ENCODE measurements around the gene SLC12A7. TPM values are rescaled to one million over a fixed set of nuclear protein-coding genes. Genes with fewer than 3 reads are reported as not detected.

The SLC12A7 gene
- total and polyA plus RNA-seq, 3 donors from 2014 or later: 73.2 to 212 (median 168) TPM

DNA sequence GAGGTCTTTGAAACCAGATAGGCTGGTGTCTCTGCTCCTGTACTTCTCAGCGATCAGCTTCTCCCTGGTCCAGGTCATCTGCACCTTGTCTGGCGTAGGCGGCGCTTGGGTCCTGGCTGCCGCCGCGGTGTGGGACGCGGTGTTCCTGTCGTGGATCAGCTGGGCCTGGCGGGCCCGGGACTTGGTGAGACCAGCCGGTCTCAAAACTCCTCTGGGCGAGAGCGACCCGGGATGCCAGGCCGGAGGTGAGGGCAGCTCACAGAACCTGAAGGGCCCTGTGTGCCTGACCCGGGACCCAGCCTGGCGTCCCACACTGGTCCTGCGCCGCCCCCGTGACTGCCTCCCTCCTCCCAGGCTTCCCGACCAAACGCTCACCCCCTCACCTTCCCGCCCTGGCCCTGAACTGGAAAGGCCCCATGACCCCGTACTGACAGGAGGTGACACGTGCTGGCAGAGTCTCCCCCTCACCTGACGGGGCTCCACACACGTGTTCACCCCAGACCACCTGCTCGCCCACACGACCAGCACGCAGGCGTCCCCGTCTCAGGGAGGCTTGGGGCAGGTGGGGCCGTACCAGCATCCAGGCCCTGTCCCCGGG, 54.3 kb downstream of the SLC12A7 start:
- Histone ChIP-seq H3K4me3 (no peak overlapping the region), H3K36me3 (ENCODE audit: low read depth, missing control alignments) (no peaks in the 10 kb centered on the region), H3K4me1 (no peaks in the 10 kb centered on the region), H3K27ac (no peak overlapping the region), H3K27me3 (no peaks in the 10 kb centered on the region), H3K9me3 (no peaks in the 10 kb centered on the region)
- TF ChIP-seq, protein P1, sequence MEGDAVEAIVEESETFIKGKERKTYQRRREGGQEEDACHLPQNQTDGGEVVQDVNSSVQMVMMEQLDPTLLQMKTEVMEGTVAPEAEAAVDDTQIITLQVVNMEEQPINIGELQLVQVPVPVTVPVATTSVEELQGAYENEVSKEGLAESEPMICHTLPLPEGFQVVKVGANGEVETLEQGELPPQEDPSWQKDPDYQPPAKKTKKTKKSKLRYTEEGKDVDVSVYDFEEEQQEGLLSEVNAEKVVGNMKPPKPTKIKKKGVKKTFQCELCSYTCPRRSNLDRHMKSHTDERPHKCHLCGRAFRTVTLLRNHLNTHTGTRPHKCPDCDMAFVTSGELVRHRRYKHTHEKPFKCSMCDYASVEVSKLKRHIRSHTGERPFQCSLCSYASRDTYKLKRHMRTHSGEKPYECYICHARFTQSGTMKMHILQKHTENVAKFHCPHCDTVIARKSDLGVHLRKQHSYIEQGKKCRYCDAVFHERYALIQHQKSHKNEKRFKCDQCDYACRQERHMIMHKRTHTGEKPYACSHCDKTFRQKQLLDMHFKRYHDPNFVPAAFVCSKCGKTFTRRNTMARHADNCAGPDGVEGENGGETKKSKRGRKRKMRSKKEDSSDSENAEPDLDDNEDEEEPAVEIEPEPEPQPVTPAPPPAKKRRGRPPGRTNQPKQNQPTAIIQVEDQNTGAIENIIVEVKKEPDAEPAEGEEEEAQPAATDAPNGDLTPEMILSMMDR (IDR thresholded peaks at IDR 0.05): no peak
- no peak for TF ChIP-seq POLR2A (IDR thresholded peaks at IDR 0.05)
- intact Hi-C loops (cut with DNase I; ENCODE audit: low total_unique reads): no loop called here
- 86% methylated on average over 26 to 36 of the region's 36 CpGs for WGBS, 2 donors
- DNase-seq: no peak

DNA sequence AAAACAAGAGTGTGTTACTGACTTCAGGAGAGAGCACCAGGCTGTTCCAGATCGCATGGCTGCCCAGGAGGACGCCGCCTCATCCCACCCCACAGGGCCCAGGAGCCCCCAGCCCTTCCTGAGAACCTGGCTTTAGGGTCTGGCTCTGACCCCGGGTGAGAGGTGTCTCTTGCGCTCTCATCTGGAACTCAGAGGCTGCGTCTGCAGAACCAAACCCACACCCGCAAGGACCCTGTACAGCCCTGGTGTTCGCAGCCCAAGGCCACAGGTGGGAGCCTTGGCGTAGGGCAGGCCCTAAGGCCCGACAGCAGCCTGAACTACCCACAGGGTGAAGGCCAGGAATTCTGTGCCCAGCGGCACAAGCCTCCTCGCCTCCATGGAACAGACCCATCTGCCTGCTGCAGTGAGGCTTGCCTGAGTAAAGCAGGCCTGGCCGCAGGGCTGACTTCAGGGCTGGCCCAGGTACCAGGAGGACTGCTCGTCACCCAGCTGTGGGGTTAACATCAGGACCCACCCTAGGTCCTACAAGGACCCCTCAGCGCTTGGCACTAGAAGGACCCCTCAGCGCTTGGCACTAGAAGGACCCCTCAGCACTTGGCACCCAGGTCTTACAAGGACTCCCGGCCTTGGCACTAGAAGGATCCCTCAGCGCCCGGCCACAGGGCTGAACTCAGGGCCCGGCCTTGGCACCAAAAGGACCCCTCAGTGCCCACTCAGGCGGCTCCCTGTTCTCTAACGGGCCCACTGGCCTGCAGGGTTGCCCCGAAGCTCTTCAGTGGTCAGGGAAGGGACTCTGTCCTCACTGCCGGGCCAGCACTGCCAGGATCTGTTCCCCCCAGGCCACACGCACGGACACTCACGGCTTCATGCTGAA, 55.0 kb downstream of the SLC12A7 start:
- no peaks in the 10 kb centered on the region for H3K27me3 ChIP-seq
- no peak overlapping the region for H3K4me3 ChIP-seq
- DNase-seq: no peak
- H3K9me3 ChIP-seq: no peaks in the 10 kb centered on the region
- H3K27ac ChIP-seq: no peak overlapping the region
- H3K4me1 ChIP-seq: no peaks in the 10 kb centered on the region
- TF ChIP-seq, protein P1 (IDR thresholded peaks at IDR 0.05): no peak
- no peak for TF ChIP-seq POLR2A (IDR thresholded peaks at IDR 0.05)
- WGBS, 2 donors: 83 to 100% methylated on average over 2 to 25 of the region's 27 CpGs
- no peaks in the 10 kb centered on the region for H3K36me3 ChIP-seq (ENCODE audit: low read depth, missing control alignments)
- intact Hi-C loops (cut with DNase I; ENCODE audit: low total_unique reads): no loop called here

DNA sequence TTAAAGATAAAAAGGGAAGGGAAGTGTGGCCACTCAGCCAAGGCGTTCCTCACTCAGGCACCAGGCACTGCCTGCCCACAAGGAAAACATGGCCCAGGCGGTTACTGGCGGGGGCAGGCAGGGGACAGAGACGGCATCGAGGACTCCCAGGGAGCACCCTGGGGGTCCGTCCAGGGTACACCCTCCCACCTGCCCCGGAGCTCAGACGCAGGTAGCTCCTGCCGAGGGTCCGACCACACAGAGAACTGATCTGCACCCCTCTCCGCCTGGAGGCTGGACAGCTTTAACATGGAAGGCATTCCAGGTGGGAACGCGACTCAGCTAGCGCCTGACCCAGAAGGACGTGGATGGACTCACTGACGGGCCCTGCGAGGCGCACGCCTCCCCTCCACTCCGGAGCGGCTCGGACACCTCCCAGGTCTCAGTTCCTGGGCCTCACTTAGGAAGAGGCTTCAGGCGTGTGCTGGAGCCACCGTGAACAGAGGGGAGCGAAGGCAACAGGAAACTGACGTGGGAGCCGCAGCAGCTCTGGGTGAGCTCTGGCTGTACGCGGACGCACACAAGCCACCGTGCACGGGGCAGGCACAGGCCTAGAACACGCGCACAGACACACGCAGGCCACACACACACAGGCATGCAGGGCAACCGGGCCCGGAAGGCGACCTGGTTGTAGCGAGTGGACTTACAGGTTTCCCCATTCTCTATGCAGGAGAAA, 55.8 kb downstream of the SLC12A7 start:
- H3K4me3 ChIP-seq: no peak overlapping the region
- WGBS, 2 donors: 91 to 95% methylated on average over 21 to 39 of the region's 39 CpGs
- no peak for DNase-seq
- H3K9me3 ChIP-seq: no peaks in the 10 kb centered on the region
- intact Hi-C loops (cut with DNase I; ENCODE audit: low total_unique reads): no loop called here
- TF ChIP-seq, protein P1 (IDR thresholded peaks at IDR 0.05): no peak
- TF ChIP-seq POLR2A (IDR thresholded peaks at IDR 0.05): no peak
- no peaks in the 10 kb centered on the region for H3K4me1 ChIP-seq
- no peak overlapping the region for H3K27ac ChIP-seq
- no peaks in the 10 kb centered on the region for H3K36me3 ChIP-seq (ENCODE audit: low read depth, missing control alignments)
- no peaks in the 10 kb centered on the region for H3K27me3 ChIP-seq

DNA sequence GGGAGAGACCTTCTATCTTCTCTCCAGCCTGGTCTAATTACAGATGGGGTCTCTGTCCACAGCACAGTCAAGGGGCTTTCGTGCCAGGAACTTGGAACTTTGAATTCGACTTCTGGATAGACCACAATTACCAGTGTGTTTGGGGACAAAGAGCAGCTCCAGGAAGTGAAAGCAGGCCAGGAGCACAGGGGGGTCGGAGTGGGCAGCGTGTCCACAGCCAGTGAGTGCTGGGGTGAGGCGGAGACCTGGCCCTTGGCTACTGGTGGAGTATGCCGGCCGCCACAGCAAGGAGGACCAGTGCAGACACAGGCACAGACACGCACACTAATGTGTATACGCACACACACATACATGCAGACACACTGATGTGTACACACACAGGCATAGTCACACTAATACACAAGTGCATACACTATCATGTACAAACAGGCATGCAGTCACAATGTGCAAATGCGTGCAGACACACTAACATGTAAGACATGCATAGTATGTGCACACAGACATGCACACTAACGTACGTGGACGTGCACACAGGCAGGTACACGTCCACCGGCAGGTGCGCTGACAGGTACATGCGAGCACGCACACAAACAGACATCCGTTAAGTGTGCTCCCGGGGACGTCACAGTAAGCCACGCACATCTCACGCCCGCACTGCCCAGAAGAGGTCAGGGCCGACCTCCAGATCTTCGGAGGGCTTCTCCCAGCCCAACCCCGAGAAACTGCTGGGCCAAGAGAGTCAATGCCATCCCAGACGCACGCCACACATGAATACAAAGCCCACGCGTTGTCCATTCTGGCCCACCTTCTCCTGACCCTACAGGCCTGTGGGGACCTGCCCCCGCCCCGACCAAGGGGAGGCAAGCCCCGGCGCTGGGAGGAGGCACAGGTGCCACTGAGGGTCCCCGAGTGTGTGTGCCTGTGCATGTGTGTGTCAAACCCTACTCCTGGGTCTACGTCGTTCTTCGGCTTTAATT, 56.8 kb downstream of the SLC12A7 start:
- 90 to 91% methylated on average over 38 to 39 of the region's 39 CpGs for WGBS, 2 donors
- Histone ChIP-seq H3K36me3 (ENCODE audit: low read depth, missing control alignments) (no peaks in the 10 kb centered on the region), H3K4me1 (no peaks in the 10 kb centered on the region), H3K4me3 (no peak overlapping the region), H3K27me3 (no peaks in the 10 kb centered on the region), H3K9me3 (no peaks in the 10 kb centered on the region), H3K27ac (no peak overlapping the region)
- intact Hi-C loops (cut with DNase I; ENCODE audit: low total_unique reads): no loop called here
- no peak for TF ChIP-seq POLR2A (IDR thresholded peaks at IDR 0.05)
- TF ChIP-seq, protein P1 (IDR thresholded peaks at IDR 0.05): no peak
- no peak for DNase-seq

All from testis (tissue), 3 donors.